MM.1S (cell line): Measurements from ENCODE around the gene PIH1D1.

Experiments
- EZH2 ChIP-seq: fragments of 300-600 bp; sonication (generic); optimal IDR thresholded peaks from 2 replicates; pipeline ENCODE3; 2017; ENCODE audit warnings: low read depth, mild to moderate bottlenecking, antibody characterized with exemption, low read length, mixed read lengths
- TF ChIP-seq, protein P1 (sequence below): fragments of 300-600 bp; sonication (generic); IDR thresholded peaks from 2 replicates; pipeline ENCODE4 v1.5.1; 2016; ENCODE audit warnings: antibody characterized with exemption, low read length, mixed read lengths

DNA sequence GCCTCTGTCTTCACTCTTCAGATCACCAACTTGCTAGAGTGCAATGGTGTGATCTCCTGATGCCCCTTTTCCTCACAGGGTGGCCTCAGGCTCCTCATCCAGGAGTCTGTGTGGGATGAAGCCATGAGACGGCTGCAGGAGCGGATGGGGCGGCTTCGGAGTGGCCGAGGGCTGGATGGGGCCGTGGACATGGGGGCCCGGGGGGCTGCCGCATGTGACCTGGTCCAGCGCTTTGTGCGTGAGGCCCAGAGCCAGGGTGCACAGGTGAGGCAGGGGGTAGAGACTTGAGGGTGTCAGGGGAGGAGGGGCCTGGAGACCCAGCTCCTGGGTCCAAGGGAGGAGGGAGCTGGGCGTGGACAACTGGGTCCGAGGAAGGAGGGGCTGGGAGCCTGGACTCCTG is 10.9 kb upstream of the PIH1D1 start:
- TF ChIP-seq, protein P1, sequence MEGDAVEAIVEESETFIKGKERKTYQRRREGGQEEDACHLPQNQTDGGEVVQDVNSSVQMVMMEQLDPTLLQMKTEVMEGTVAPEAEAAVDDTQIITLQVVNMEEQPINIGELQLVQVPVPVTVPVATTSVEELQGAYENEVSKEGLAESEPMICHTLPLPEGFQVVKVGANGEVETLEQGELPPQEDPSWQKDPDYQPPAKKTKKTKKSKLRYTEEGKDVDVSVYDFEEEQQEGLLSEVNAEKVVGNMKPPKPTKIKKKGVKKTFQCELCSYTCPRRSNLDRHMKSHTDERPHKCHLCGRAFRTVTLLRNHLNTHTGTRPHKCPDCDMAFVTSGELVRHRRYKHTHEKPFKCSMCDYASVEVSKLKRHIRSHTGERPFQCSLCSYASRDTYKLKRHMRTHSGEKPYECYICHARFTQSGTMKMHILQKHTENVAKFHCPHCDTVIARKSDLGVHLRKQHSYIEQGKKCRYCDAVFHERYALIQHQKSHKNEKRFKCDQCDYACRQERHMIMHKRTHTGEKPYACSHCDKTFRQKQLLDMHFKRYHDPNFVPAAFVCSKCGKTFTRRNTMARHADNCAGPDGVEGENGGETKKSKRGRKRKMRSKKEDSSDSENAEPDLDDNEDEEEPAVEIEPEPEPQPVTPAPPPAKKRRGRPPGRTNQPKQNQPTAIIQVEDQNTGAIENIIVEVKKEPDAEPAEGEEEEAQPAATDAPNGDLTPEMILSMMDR, result no peak
- no peak for TF ChIP-seq EZH2
